Left ventricle myocardium inferior (tissue), 1 donor: ENCODE data around the gene ARHGAP29. TPM values are rescaled to one million over a fixed set of nuclear protein-coding genes. Genes with fewer than 3 reads are reported as not detected.

Experiments
- DNase-seq: peaks from one replicate; pipeline ENCODE4 v3.0.0-alpha.2; 2020
- H3K27ac ChIP-seq: fragments of 200-600 bp; replicated peaks from 2 replicates; pipeline ENCODE4 v1.8.0; 2021
- H3K27me3 ChIP-seq: fragments of 200-600 bp; 2 replicates; pipeline ENCODE4 v1.8.0; 2021; ENCODE audit warnings: low read depth
- H3K36me3 ChIP-seq: fragments of 200-600 bp; 2 replicates; pipeline ENCODE4 v1.8.0; 2021
- H3K4me1 ChIP-seq: fragments of 200-600 bp; 2 replicates; pipeline ENCODE4 v1.8.0; 2021
- H3K4me3 ChIP-seq: fragments of 200-600 bp; 2 replicates; pipeline ENCODE4 v1.8.0; 2021; ENCODE audit warnings: mild to moderate bottlenecking, moderate library complexity
- H3K9me3 ChIP-seq: fragments of 200-600 bp; replicated peaks from 2 replicates; pipeline ENCODE4 v1.8.0; 2021
- CTCF ChIP-seq: fragments of 200-600 bp; IDR thresholded peaks from 2 replicates; pipeline ENCODE4 v1.8.0; 2021; ENCODE audit warnings: antibody characterized with exemption, mild to moderate bottlenecking, borderline replicate concordance
- intact Hi-C: fragments of 100-400 bp; cut with micrococcal nuclease; formaldehyde crosslinking; loops from one replicate; pipeline ENCODE4 v1.11.0; 2022
- total RNA-seq: library from RNA; stranded (reverse); fragmentation: NEBNext Ultra II Directional; extraction: Animal tissue kit (Norgen Biotek cat#: 25700); gene quantifications from one replicate; pipeline ENCODE4 v1.2.1, GENCODE V29; 2021
- donor health status: DM: no; HTN: yes; CAD: no; lungs with severe emphysema.

Gene ARHGAP29
- total RNA-seq, 1 donor from 2014 or later, result 26.5 TPM

- no peak for TF ChIP-seq CTCF
- no peaks in the 10 kb centered on the region for H3K27me3 ChIP-seq
- H3K9me3 ChIP-seq, result peaks cover 9% of the 10 kb centered on the region
- peak overlapping the region; percentile 32 for H3K27ac ChIP-seq
- intact Hi-C loops, result no loop called here
- DNase-seq, result no peak
- H3K4me1 ChIP-seq, result peaks cover 7% of the 10 kb centered on the region
- no peak overlapping the region for H3K4me3 ChIP-seq
- no peaks in the 10 kb centered on the region for H3K36me3 ChIP-seq
Observed at GRCh38 chr1:94130851-94131595, 106.4 kb downstream of the ARHGAP29 start.

GRCh38 chr1:94126651-94127050 lies 110.7 kb downstream of the ARHGAP29 start:
- no peaks in the 10 kb centered on the region for H3K27me3 ChIP-seq
- TF ChIP-seq CTCF, result no peak
- no peak for DNase-seq
- peaks cover 8% of the 10 kb centered on the region for H3K4me1 ChIP-seq
- no peak overlapping the region for H3K4me3 ChIP-seq
- no peaks in the 10 kb centered on the region for H3K9me3 ChIP-seq
- intact Hi-C loops, result no loop called here
- H3K27ac ChIP-seq, result peak overlapping the region; percentile 21
- no peaks in the 10 kb centered on the region for H3K36me3 ChIP-seq

GRCh38 chr1:94125551-94126514 lies 111.6 kb downstream of the ARHGAP29 start:
- no peaks in the 10 kb centered on the region for H3K36me3 ChIP-seq
- no peak for DNase-seq

GRCh38 chr1:94124538-94124937 lies 112.8 kb downstream of the ARHGAP29 start:
- DNase-seq, result no peak
- intact Hi-C loops, result no loop called here
- H3K36me3 ChIP-seq, result no peaks in the 10 kb centered on the region
- H3K27ac ChIP-seq, result no peak overlapping the region
- H3K4me1 ChIP-seq, result peaks cover 8% of the 10 kb centered on the region
- no peak overlapping the region for H3K4me3 ChIP-seq
- no peak for TF ChIP-seq CTCF
- no peaks in the 10 kb centered on the region for H3K27me3 ChIP-seq
- H3K9me3 ChIP-seq, result no peaks in the 10 kb centered on the region

More at GRCh38 chr1:94125551-94126514, 111.6 kb downstream of the ARHGAP29 start:
- no peak overlapping the region for H3K27ac ChIP-seq
- TF ChIP-seq CTCF, result no peak
- peaks cover 8% of the 10 kb centered on the region for H3K4me1 ChIP-seq
- no peaks in the 10 kb centered on the region for H3K27me3 ChIP-seq
- no peak overlapping the region for H3K4me3 ChIP-seq
- H3K9me3 ChIP-seq, result no peaks in the 10 kb centered on the region
- intact Hi-C loops, result no loop called here

GRCh38 chr1:94122201-94122970 lies 115.0 kb downstream of the ARHGAP29 start:
- intact Hi-C loops, result no loop called here

More at GRCh38 chr1:94122201-94122970, 115.0 kb downstream of the ARHGAP29 start:
- TF ChIP-seq CTCF, result no peak
- no peak for DNase-seq
- peaks cover 20% of the 10 kb centered on the region for H3K4me1 ChIP-seq
- H3K27me3 ChIP-seq, result no peaks in the 10 kb centered on the region
- no peak overlapping the region for H3K4me3 ChIP-seq
- no peaks in the 10 kb centered on the region for H3K36me3 ChIP-seq
- no peaks in the 10 kb centered on the region for H3K9me3 ChIP-seq
- no peak overlapping the region for H3K27ac ChIP-seq
